Astrocyte (in vitro differentiated cells and primary cell): ENCODE results near the gene ALK.

Experiments
- CTCF ChIP-seq: IDR thresholded peaks from 2 replicates; pipeline ENCODE4 v1.5.1; 2011; ENCODE audit warnings: low read depth, mild to moderate bottlenecking, inconsistent platforms, low read length, moderate library complexity; ENCODE audit not compliant: insufficient read depth
- EZH2 ChIP-seq: IDR thresholded peaks from 2 replicates; pipeline ENCODE4 v1.6.1; 2012; ENCODE audit warnings: mild to moderate bottlenecking, low read length, inconsistent platforms; ENCODE audit not compliant: insufficient read depth

- no peak for TF ChIP-seq CTCF
- no peak for TF ChIP-seq EZH2
These were observed 114.3 kb downstream of the ALK start for GRCh38 chr2:29807082-29807481.
